ENCODE results near the gene CDH22. TPM values are rescaled to one million over a fixed set of nuclear protein-coding genes. Genes with fewer than 3 reads are reported as not detected.

The CDH22 gene
- total RNA-seq (2014; rRNA removed; shearing (Covaris generic)) = not detected in 2 replicates
- not detected in 2 replicates for polyA plus RNA-seq (2014; cell fraction: nucleus; rRNA removed)

- peak; percentile 32 for DNase-seq (ENCODE audit: extremely low read depth, low read depth)
Measured at GRCh38 chr20:46308258-46309157, at the start of gene CDH22. Gene CDH22 (minus strand): TSS chr20:46308498. CDS start chr20:46251294, 57,204 bp downstream.

DNA sequence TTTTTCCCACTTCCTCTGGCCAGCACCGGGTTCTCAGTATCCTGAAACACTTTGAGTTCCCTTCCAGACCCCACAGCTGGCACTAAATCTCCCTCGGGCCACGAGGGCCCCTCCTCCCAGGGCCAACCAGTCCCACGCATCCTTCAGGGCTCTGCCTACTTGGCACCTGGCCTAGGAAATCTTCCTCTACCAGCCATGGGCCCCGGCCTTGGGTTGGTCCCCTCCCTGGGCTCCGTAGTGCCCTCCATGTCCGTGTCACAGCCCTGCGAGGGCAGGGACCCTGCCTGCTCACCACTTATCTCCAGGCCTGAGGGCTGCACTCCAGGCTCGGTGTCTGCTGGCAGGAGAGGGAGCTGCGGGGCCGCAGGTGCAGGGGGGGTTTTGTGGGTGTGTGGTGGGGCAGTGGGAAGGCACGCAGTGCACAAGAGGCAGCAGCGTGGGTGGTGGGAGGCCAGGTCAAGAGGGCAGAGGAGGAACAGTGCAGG is 48.8 kb upstream of the CDH22 start:
- DNase-seq (ENCODE audit: extremely low read depth, low read depth) = no peak

GRCh38 chr20:46356195-46357029 is 48.1 kb upstream of the CDH22 start:
- no peak for DNase-seq (ENCODE audit: extremely low read depth, low read depth)

DNA sequence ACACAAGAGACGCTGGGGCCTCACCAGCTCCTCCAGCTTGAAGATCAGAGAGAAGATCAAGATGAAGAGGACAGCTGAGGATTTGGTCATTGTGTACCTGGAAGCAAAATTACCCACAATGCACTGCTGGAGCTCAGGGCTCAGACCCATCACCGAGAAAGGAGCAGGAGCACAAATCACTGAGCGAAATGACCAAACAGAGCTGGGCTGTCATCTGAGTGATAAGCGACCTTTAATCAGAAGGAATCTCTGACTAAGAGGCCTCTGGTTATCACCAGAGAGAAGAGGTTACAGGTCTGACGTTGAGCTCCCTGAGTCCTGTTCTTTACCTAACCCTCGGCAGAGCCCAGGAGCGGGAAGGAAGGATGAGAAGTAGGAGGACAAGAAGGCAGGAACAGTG is 47.5 kb upstream of the CDH22 start:
- no peak for DNase-seq (ENCODE audit: extremely low read depth, low read depth)

- DNase-seq (ENCODE audit: extremely low read depth, low read depth) = no peak
Measured at GRCh38 chr20:46354920-46355654, 46.8 kb upstream of the CDH22 start.

DNA sequence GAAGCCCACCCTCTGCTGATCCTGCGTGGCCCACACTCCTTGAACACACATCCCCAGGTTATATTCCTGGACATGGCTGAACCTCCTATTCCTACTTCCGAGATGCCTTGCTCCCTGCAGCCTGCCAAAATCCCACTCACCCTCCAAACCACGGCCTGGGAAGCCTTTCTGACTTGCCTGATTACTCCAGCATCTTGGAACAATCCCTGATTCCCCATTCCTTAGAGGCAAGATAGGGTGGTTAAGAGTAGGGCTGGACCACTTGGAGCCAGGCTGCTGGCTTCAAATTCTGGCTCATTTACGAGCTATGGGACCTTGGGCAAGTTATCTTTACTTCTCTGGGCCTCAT is 45.9 kb upstream of the CDH22 start:
- DNase-seq (ENCODE audit: extremely low read depth, low read depth) = no peak

DNA sequence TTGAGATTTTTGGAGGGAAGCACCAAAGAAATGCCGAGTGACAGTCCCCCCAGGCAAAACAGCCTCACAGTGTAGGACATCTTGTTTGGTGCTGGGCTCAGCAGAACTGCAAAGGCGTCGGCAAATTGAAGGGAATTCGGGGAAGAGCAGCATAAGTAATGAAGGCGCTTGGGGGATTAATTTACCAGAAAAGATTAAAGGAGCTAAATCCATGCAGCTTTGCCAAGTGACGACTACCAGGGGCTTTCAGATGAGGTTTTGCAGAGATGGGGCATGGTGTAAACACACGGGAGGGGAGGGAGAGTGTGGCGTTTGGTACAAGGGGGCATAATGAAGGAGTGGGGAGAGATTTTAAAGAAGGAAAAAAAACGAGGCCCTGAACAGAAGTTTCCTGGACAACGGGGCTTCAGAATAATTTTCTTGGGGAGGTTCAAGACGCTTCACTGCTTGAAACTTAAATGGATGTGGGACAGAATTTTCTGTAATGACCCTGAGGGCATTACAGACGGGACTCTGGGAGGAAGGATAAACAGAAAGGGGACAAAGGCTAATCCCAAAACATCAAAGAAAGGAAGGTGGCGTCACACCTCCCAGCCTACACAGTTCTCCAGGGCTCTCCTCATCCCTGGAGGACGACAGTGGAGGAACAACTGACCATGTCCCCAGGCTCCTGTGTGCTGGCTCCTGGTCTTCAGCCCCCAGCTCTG is 45.4 kb upstream of the CDH22 start:
- DNase-seq (ENCODE audit: extremely low read depth, low read depth) = no peak

DNA sequence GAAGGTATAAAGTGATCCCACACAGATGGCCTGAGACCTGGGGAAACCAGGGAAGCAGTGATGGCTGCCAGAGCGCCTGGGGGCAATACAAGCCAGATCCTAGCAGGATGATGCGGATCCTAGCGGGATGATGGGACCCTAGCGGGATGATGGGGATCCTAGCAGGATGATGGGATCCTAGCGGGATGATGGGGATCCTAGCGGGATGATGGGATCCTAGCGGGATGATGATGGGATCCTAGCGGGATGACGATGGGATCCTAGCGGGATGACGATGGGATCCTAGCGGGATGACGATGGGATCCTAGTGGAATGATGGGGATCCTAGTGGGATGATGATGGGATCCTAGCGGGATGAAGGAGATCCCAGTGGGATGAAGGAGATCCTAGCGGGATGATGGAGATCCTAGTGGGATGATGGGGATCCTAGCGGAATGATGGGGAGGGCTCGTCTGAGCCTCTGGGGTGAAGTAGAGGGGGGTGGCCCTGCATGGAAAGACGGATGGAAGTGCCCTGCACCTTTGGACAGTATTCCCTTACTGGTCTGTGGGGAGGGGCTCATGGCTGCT is 44.2 kb upstream of the CDH22 start:
- DNase-seq (ENCODE audit: extremely low read depth, low read depth) = no peak

DNA sequence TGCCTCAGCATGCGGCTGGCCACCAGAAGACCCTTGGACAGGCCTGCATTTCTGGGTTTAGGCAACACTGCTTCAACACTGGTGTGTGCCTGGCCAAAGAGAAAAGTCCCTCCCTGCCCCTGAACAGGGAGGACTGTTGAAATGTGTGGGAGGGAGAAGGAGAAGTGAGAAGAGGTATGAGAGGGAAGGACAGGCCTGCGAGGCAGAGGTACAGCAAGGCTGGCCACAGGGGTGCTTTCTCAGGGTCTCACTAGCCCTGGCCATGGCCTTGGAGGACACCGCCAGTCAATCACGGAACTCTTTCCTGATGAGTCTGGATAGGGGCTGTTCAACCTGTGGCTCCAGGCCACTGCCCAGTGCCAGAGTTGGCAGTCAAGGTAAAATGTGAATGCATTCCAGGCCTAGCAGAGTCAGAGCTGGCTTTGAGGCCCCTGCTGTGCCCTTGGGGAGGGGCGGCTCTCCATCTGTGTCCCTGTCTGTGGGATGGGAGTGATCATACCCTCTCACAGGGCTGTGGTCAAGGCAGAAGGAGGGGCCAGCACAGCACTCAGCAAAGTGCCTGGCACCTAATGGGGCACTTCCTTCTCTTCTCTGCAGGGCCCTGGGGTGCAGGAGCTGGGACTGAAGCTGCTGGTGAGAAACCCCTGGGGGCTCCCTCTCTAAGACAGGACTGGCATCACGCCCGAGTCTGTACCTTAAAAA is 43.2 kb upstream of the CDH22 start:
- no peak for DNase-seq (ENCODE audit: extremely low read depth, low read depth)

DNA sequence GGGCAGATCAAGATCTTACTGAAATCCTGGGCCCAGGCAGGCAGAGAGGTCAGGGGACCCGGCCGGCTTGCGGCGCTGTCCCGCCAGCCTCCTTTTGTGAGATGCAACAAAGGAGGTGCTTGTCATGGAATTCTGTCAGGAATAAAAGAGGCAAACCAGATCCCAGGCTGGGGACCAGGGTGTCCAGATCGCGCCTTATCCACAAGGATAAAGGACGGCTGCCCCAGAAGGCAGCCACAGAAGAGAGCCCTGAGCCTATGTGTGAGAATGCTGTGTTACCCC is 42.6 kb upstream of the CDH22 start:
- DNase-seq (ENCODE audit: extremely low read depth, low read depth) = no peak

DNA sequence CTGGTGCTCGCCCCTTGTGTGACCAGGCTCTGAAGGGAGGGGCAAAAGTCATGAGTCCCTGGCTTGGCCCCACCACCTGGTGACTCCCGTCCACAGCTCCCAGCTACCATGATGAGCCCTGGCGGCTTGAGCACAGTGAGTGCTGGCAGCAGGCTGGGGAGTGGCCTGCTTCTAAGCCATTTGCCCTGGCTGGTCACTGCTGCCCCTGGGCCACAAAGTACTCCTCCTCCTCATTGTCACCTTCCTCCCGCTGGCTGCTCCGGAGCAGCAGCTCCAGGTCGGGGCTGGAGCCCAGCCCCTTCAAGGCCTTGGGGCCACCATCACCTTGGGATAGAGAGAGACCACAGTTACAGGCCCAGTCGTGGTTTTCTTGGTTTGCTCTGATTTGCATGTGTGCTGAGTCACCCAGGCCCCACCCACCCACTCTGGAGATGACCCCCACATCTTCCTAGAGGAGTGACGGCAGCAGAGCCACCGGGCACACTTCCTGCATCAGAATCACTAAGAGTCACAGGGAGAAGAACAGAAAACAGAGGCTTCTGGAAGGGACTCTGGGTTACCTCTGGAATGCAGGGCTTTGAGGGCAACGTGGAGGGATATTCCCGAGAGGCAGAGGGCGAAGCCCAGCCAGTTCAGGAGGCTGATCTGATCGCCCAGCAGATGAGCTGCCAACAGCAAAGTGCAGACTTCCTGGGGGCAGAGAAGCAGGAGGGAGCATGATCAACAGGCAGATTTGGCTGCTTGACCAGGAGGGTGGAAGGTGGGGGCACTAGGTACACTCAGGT is 42.1 kb upstream of the CDH22 start:
- DNase-seq (ENCODE audit: extremely low read depth, low read depth) = peak; percentile 49

DNA sequence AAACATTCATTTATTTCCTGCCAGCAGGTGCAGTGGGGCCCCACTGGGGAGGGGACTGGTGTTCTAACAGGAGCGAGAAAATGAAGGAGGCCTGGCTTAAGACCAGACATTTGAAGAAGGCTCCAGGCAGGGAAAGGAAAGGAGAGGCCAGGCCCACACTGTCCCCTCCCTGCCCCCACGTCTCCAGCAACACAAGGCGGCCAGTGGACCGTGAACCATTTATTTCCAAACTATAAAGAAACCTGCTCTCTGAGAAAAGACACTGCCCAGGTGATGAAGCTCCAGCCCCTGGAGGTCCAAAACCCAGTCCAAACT is 41.4 kb upstream of the CDH22 start:
- DNase-seq (ENCODE audit: extremely low read depth, low read depth) = no peak

GRCh38 chr20:46349035-46349741 is 40.9 kb upstream of the CDH22 start:
- peak; percentile 38 for DNase-seq (ENCODE audit: extremely low read depth, low read depth)

DNA sequence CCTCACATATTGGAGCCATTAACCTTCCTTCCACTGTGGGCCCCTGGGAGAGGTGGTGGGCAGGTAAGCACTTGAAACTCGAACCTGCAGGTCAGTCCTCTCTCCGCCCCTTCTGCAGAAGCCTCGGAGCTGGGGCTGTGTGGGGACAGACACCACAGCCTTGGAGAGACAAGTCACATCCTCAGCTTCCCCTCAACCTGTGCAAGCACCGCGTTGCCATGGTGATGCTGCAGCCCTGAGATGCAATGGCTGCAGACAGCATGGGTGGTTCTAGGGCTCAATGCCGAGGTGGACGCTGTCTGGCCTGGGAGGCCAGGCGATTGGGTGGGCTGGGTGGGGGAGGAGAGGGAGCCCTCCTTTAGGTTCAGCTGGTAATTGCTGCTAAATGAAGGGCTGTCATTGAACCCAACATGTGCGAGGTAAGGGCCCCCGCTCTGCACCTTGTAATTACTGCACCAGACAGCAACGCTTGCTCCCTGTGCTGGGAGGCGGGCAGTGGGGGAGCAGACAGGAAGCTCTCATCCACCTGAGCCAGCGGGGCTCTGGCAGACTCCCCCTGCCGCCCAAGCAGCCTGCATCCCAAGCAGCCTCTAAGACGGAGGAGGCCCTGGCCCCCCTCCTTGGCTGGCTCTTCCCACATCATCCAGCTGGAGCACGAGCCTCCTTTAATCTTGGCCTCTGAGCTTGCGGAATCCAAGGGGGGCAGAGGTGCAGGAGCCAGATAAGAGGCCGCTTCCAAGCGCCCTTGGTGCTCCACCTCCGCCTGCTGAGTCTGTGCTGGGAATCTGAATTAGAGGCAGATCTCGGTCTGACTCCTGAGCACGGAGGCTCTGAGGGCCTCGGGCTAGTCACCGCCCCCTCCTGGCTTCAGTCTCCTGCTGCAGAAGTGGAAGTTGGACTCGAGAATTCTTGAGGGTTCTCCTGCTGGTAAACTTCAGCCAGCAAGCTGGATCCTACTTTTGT is 39.8 kb upstream of the CDH22 start:
- no peak for DNase-seq (ENCODE audit: extremely low read depth, low read depth)

DNA sequence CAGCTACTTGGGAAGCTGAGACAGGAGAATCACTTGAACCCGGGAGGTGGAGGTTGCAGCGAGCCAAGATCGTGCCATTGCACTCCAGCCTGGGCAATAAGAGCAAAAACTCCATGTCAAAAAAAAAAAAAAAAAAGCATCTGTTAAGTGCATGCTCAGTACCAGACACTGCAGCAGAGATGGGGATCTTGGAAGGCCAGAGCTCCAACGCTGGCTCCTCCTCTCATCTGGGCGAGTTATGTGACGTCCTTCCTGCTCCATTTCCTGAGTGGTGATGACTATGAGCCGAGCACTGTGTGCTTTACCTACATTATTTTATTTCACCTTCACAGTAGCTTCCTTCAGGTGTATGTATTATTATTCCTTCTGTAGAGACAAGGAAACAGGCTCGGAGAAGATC is 38.5 kb upstream of the CDH22 start:
- DNase-seq (ENCODE audit: extremely low read depth, low read depth) = no peak

DNA sequence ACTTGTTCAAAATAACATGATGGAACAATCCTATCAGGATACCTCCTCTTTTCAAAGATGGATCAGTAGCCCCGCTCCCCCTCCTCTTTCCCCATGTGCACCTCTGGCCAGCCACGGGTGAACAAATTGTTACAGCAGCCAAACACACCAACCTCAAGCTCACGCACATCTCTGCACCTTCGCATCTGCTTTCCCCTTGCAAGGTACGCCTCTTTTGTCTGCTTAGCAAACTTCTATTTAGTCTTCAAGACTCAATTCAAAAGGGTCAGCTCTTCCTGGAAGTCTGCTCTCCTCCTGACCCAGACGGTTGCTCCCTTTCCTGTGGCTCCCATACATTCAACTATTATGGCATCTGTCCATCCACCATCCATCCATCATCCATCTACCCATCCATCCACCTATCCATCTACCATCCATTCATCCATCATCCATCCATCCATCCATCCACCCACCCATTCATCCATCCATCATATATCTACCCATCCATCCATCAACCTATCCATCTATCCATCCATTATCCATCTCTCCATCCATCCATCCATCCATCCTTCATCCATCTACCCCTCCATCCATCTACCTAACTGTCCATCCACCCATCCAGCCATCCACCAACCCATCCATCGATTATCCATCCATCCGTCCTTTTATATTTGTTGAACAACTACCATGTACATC is 36.3 kb upstream of the CDH22 start:
- no peak for DNase-seq (ENCODE audit: extremely low read depth, low read depth)

DNA sequence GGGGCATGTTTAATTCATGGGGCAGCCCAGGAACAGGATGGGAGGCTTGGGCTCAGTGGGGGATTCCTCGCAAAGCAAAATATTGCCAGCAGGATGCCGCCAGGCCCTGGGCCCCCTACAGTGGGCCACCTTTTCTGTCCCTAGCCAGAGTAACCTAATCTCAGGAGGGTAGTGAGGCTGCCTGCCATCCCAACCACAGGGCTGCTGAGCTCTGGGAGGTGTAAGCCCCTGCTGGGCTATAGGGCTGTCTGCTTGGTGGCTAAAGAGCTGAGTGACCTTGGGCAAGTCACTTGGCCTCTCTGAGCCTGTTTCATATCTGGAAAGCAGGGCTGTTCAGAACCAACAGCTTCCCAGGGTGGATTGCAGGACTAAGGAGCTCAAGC is 35.7 kb upstream of the CDH22 start:
- no peak for DNase-seq (ENCODE audit: extremely low read depth, low read depth)

Data from NCI-H460 (cell line).